NT2/D1 (cell line): ENCODE measurements around the gene CTAGE9.

Experiments
- DNase-seq: peaks from one replicate; pipeline ENCODE4 v3.0.0-alpha.2; 2011; ENCODE audit warnings: low read depth, low spot score
- H3K27me3 ChIP-seq: 2 replicates; pipeline ENCODE4 v1.6.0; 2011; ENCODE audit warnings: mild to moderate bottlenecking; ENCODE audit not compliant: insufficient read length, insufficient read depth
- H3K36me3 ChIP-seq: 2 replicates; pipeline ENCODE4 v1.6.1; 2011; ENCODE audit warnings: mild to moderate bottlenecking, low read length, mixed read lengths; ENCODE audit not compliant: insufficient read depth, insufficient read length
- H3K4me1 ChIP-seq: 2 replicates; pipeline ENCODE4 v1.5.1; 2011; ENCODE audit not compliant: insufficient read depth, insufficient read length
- H3K4me3 ChIP-seq: 2 replicates; pipeline ENCODE4 v1.5.1; 2011; ENCODE audit warnings: low read depth; ENCODE audit not compliant: insufficient read length
- H3K9ac ChIP-seq: 2 replicates; pipeline ENCODE4 v1.6.0; 2011; ENCODE audit warnings: low read depth; ENCODE audit not compliant: insufficient read length
- H3K9me3 ChIP-seq: 2 replicates; pipeline ENCODE4 v1.5.1; 2011; ENCODE audit warnings: mild to moderate bottlenecking, low read length; ENCODE audit not compliant: insufficient read depth
- SUZ12 ChIP-seq: IDR thresholded peaks from 2 replicates; pipeline ENCODE4 v1.6.1; 2011; ENCODE audit not compliant: insufficient read length, insufficient read depth; ENCODE audit errors: extremely low read depth
- YY1 ChIP-seq: IDR thresholded peaks from 2 replicates; pipeline ENCODE4 v1.6.1; 2011; ENCODE audit not compliant: insufficient read length, insufficient read depth
- ZNF274 ChIP-seq: IDR thresholded peaks from 2 replicates; pipeline ENCODE4 v1.6.1; 2011; ENCODE audit warnings: mild to moderate bottlenecking, low read depth, low read length

Gene CTAGE9

DNA sequence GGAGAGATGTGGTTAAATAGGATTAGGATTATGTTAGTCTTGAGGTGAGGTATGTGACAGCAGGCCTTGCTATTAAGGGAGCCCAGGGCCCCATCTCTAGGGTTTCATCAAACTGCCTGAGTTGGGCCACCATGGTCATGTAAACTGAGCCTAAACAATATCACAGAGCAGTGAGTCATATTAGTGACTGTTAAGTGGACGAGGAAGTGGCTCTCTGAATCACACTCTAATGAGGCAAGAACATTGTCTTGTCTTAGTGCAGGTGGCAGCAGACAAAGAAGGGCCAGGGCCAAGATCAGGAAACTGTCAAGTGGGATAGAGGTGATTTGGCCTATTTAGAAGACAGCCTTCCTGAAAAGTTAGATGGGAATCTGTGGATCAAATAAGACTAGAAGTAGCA lies 50.6 kb downstream of the CTAGE9 start:
- H3K36me3 ChIP-seq, result no peaks in the 10 kb centered on the region
- no peaks in the 10 kb centered on the region for H3K9me3 ChIP-seq
- H3K9ac ChIP-seq, result no peak overlapping the region
- H3K4me3 ChIP-seq, result no peak overlapping the region
- H3K27me3 ChIP-seq, result no peaks in the 10 kb centered on the region
- H3K4me1 ChIP-seq, result no peaks in the 10 kb centered on the region
- DNase-seq, result no peak
- TF ChIP-seq YY1 (no peak), ZNF274 (no peak), SUZ12 (no peak)
